HEK293 (cell line): ENCODE results near the gene SLC35F3.

Experiments used
- CTCF ChIP-seq: fragments of 450-650 bp; formaldehyde crosslinking; IDR thresholded peaks from 2 replicates; pipeline ENCODE4 v1.5.1; 2016; ENCODE audit warnings: missing biosample characterization, missing genetic modification characterization
- GFI1B ChIP-seq: fragments of 450-650 bp; formaldehyde crosslinking; IDR thresholded peaks from 2 replicates; pipeline ENCODE4 v1.5.1; 2016; ENCODE audit warnings: missing biosample characterization, missing genetic modification characterization
- PRDM10 ChIP-seq: fragments of 450-650 bp; formaldehyde crosslinking; IDR thresholded peaks from 2 replicates; pipeline ENCODE4 v1.5.1; 2016; ENCODE audit warnings: missing biosample characterization, missing genetic modification characterization
- REPIN1 ChIP-seq: fragments of 450-650 bp; formaldehyde crosslinking; IDR thresholded peaks from 2 replicates; pipeline ENCODE4 v1.5.1; 2017; ENCODE audit warnings: missing biosample characterization, missing genetic modification characterization, low read depth
- ZBTB17 ChIP-seq: fragments of 450-650 bp; formaldehyde crosslinking; IDR thresholded peaks from 2 replicates; pipeline ENCODE4 v1.5.1; 2016; ENCODE audit warnings: missing biosample characterization, missing genetic modification characterization
- ZNF23 ChIP-seq: fragments of 450-650 bp; formaldehyde crosslinking; IDR thresholded peaks from 2 replicates; pipeline ENCODE4 v1.5.1; 2016; ENCODE audit warnings: missing biosample characterization, missing genetic modification characterization, borderline replicate concordance
- ZNF274 ChIP-seq, 2 experiments: fragments of 200-500 bp in 1 of 2; fragments of 450-650 bp in 1 of 2; sonication (Bioruptor generic) in 1 of 2; formaldehyde crosslinking in 1 of 2; IDR thresholded peaks; 2 replicates each; pipeline versions ENCODE4 v1.5.1 to v1.6.1; 2014 to 2016; ENCODE audit warnings: borderline replicate concordance in 1 of 2, inconsistent platforms in 1 of 2, low read length in 1 of 2, missing biosample characterization in 1 of 2, missing genetic modification characterization in 1 of 2
- ZNF324 ChIP-seq: fragments of 450-650 bp; formaldehyde crosslinking; IDR thresholded peaks from 2 replicates; pipeline ENCODE4 v1.5.1; 2016; ENCODE audit warnings: missing biosample characterization, missing genetic modification characterization
- ZNF341 ChIP-seq: fragments of 450-650 bp; formaldehyde crosslinking; IDR thresholded peaks from 2 replicates; pipeline ENCODE4; 2016; ENCODE audit warnings: low read depth, missing biosample characterization, missing genetic modification characterization
- ZNF521 ChIP-seq: fragments of 450-650 bp; formaldehyde crosslinking; IDR thresholded peaks from 2 replicates; pipeline ENCODE4 v1.5.1; 2017; ENCODE audit warnings: missing biosample characterization, mild to moderate bottlenecking, missing genetic modification characterization
- ZNF777 ChIP-seq: fragments of 450-650 bp; formaldehyde crosslinking; IDR thresholded peaks from 2 replicates; pipeline ENCODE4 v1.5.1; 2017; ENCODE audit warnings: missing biosample characterization, missing genetic modification characterization, borderline replicate concordance
- ZNF785 ChIP-seq: fragments of 450-650 bp; formaldehyde crosslinking; IDR thresholded peaks from 2 replicates; pipeline ENCODE4 v1.5.1; 2016; ENCODE audit warnings: missing biosample characterization, missing genetic modification characterization

GRCh38 chr1:234337233-234337632, 432.8 kb downstream of the SLC35F3 start:
- TF ChIP-seq ZNF274 (IDR thresholded peaks at IDR 0.05; ENCODE audit: low read length) (no peak), ZNF274 (tag by site-specific recombination; IDR thresholded peaks at IDR 0.05; ENCODE audit: borderline replicate concordance) (no peak), CTCF (no peak), ZNF777 (tag by site-specific recombination) (no peak), ZBTB17 (tag by site-specific recombination) (no peak), REPIN1 (tag by site-specific recombination) (no peak), ZNF341 (no peak), PRDM10 (tag by site-specific recombination) (no peak), ZNF324 (tag by site-specific recombination) (no peak), ZNF521 (tag by site-specific recombination) (no peak), ZNF785 (tag by site-specific recombination) (no peak), ZNF23 (no peak), GFI1B (tag by site-specific recombination) (no peak)
